Measurements from ENCODE around the gene KCNAB2.
"Not testable (repeated sequence)": the region's sequence is repeated elsewhere in the genome, so short reads cannot be mapped to it uniquely, and the experiment has no call there.

Gene KCNAB2

GRCh38 chr1:6011161-6011945 is 34.3 kb upstream of the KCNAB2 start:
- no peak for DNase-seq

GRCh38 chr1:6011946-6012258 is 33.8 kb upstream of the KCNAB2 start:
- DNase-seq: no peak

- no peak for DNase-seq
Observed at GRCh38 chr1:6012529-6013318, 33.0 kb upstream of the KCNAB2 start.

- no peak for DNase-seq
Observed at GRCh38 chr1:6013491-6013890, 32.2 kb upstream of the KCNAB2 start.

GRCh38 chr1:6014130-6014999 is 31.3 kb upstream of the KCNAB2 start:
- no peak for DNase-seq

GRCh38 chr1:6016191-6016865 is 29.4 kb upstream of the KCNAB2 start:
- no peak for DNase-seq

GRCh38 chr1:6017654-6018053 is 28.0 kb upstream of the KCNAB2 start:
- DNase-seq: not testable (repeated sequence)

- DNase-seq: no peak
Observed at GRCh38 chr1:6019166-6019845, 26.4 kb upstream of the KCNAB2 start.

GRCh38 chr1:6022193-6022592 is 23.5 kb upstream of the KCNAB2 start:
- no peak for DNase-seq

- no peak for DNase-seq
Observed at GRCh38 chr1:6023346-6023745, 22.3 kb upstream of the KCNAB2 start.

GRCh38 chr1:6024376-6024775 is 21.3 kb upstream of the KCNAB2 start:
- no peak for DNase-seq

GRCh38 chr1:6025269-6026094 is 20.2 kb upstream of the KCNAB2 start:
- DNase-seq: no peak

GRCh38 chr1:6026095-6026809 is 19.4 kb upstream of the KCNAB2 start:
- DNase-seq: peak; percentile 49

GRCh38 chr1:6027591-6027990 is 18.1 kb upstream of the KCNAB2 start:
- no peak for DNase-seq

GRCh38 chr1:6028042-6028850 is 17.4 kb upstream of the KCNAB2 start:
- DNase-seq: no peak

- DNase-seq: no peak
Observed at GRCh38 chr1:6029351-6029750, 16.3 kb upstream of the KCNAB2 start.

GRCh38 chr1:6030132-6030531 is 15.6 kb upstream of the KCNAB2 start:
- no peak for DNase-seq

GRCh38 chr1:6030547-6031261 is 15.0 kb upstream of the KCNAB2 start:
- no peak for DNase-seq

GRCh38 chr1:6033124-6033523 is 12.6 kb upstream of the KCNAB2 start:
- DNase-seq: no peak
